Esophagus squamous epithelium (tissue), 4 donors: ENCODE measurements around the gene UBE2J1.
"Not testable (repeated sequence)": the region's sequence is repeated elsewhere in the genome, so short reads cannot be mapped to it uniquely, and the experiment has no call there.

ENCODE experiments used
- POLR2A ChIP-seq, 4 donors: fragments of 450-650 bp; IDR thresholded peaks; one replicate each; pipeline ENCODE4 v1.6.1; 2017; ENCODE audit warnings: antibody characterized with exemption in 4 of 4, mild to moderate bottlenecking in 4 of 4, moderate library complexity in 3 of 4
- TF ChIP-seq, protein P1 (sequence below), 6 experiments: fragments of 450-650 bp in 4 of 6; fragments of 200-600 bp in 2 of 6; sonication (generic) in 2 of 6; IDR thresholded peaks; one replicate each; pipeline ENCODE4 v1.5.1; 2016 to 2019; ENCODE audit warnings: antibody characterized with exemption in 6 of 6, mild to moderate bottlenecking in 4 of 6, moderate library complexity in 4 of 6

- TF ChIP-seq, protein P1, sequence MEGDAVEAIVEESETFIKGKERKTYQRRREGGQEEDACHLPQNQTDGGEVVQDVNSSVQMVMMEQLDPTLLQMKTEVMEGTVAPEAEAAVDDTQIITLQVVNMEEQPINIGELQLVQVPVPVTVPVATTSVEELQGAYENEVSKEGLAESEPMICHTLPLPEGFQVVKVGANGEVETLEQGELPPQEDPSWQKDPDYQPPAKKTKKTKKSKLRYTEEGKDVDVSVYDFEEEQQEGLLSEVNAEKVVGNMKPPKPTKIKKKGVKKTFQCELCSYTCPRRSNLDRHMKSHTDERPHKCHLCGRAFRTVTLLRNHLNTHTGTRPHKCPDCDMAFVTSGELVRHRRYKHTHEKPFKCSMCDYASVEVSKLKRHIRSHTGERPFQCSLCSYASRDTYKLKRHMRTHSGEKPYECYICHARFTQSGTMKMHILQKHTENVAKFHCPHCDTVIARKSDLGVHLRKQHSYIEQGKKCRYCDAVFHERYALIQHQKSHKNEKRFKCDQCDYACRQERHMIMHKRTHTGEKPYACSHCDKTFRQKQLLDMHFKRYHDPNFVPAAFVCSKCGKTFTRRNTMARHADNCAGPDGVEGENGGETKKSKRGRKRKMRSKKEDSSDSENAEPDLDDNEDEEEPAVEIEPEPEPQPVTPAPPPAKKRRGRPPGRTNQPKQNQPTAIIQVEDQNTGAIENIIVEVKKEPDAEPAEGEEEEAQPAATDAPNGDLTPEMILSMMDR (IDR thresholded peaks at IDR 0.05) = not testable (repeated sequence)
- TF ChIP-seq POLR2A (IDR thresholded peaks at IDR 0.05) = not testable (repeated sequence)
Measured at GRCh38 chr6:89397884-89398283, 45.4 kb upstream of the UBE2J1 start.
